ENCODE data around the gene FOXS1. TPM values are rescaled to one million over a fixed set of nuclear protein-coding genes. Genes with fewer than 3 reads are reported as not detected.
"Not testable (repeated sequence)": the region's sequence is repeated elsewhere in the genome, so short reads cannot be mapped to it uniquely, and the experiment has no call there.

The FOXS1 gene
- total and polyA plus RNA-seq, 2 experiments from 2014 or later, result 0.26 TPM; not detected in 1

DNA sequence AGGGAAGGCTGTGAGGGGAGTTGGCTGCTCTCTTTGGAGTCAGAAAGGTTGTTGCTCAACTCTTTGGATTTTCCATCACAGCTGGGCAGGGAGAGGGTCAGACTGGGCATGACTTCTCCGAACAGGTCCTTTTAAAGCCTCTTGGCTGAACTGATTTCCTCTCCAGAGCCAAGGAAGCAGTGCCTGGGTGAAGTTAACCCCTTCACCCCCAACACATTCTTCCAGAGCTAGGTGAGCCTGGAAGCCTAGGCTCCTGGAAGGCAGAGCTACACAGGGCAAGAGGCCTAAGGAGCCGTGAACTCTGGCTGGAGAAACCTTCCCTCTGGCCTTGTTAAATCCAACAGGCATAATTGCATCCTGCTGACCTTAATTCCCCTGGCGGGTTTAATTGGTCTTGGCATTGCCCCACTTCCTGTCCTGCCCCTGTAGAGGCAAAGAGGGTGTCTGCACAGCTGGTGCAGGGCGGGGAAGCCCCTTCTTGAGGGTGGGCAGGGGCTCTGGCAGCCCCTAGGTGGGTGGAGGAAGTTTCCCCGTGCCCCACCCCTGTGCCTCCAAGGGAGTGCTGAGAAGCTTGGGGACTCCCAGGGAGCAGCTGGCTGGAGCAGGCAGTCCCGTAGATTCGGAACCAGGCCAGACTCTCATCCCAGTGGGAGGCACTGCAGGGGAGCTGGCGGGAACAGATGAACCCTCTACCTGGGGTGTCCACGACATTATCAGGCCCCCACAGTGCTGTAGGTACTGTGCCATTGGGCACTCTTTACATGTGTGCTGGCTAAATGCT lies 29.8 kb downstream of the FOXS1 start (continued):
- TF ChIP-seq, protein P1, sequence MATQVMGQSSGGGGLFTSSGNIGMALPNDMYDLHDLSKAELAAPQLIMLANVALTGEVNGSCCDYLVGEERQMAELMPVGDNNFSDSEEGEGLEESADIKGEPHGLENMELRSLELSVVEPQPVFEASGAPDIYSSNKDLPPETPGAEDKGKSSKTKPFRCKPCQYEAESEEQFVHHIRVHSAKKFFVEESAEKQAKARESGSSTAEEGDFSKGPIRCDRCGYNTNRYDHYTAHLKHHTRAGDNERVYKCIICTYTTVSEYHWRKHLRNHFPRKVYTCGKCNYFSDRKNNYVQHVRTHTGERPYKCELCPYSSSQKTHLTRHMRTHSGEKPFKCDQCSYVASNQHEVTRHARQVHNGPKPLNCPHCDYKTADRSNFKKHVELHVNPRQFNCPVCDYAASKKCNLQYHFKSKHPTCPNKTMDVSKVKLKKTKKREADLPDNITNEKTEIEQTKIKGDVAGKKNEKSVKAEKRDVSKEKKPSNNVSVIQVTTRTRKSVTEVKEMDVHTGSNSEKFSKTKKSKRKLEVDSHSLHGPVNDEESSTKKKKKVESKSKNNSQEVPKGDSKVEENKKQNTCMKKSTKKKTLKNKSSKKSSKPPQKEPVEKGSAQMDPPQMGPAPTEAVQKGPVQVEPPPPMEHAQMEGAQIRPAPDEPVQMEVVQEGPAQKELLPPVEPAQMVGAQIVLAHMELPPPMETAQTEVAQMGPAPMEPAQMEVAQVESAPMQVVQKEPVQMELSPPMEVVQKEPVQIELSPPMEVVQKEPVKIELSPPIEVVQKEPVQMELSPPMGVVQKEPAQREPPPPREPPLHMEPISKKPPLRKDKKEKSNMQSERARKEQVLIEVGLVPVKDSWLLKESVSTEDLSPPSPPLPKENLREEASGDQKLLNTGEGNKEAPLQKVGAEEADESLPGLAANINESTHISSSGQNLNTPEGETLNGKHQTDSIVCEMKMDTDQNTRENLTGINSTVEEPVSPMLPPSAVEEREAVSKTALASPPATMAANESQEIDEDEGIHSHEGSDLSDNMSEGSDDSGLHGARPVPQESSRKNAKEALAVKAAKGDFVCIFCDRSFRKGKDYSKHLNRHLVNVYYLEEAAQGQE (IDR thresholded peaks at IDR 0.05; ENCODE audit: unreplicated experiment), result no peak
- TF ChIP-seq EZH2phosphoT487 (IDR thresholded peaks at IDR 0.05; ENCODE audit: unreplicated experiment) (no peak), NANOG (IDR thresholded peaks at IDR 0.05; ENCODE audit: borderline replicate concordance) (no peak), POLR2AphosphoS5 (IDR thresholded peaks at IDR 0.05; ENCODE audit: low read depth) (no peak), ZNF331 (CRISPR knock-in tag; IDR thresholded peaks at IDR 0.05; ENCODE audit: low read depth) (no peak)
- TF ChIP-seq, protein P2, sequence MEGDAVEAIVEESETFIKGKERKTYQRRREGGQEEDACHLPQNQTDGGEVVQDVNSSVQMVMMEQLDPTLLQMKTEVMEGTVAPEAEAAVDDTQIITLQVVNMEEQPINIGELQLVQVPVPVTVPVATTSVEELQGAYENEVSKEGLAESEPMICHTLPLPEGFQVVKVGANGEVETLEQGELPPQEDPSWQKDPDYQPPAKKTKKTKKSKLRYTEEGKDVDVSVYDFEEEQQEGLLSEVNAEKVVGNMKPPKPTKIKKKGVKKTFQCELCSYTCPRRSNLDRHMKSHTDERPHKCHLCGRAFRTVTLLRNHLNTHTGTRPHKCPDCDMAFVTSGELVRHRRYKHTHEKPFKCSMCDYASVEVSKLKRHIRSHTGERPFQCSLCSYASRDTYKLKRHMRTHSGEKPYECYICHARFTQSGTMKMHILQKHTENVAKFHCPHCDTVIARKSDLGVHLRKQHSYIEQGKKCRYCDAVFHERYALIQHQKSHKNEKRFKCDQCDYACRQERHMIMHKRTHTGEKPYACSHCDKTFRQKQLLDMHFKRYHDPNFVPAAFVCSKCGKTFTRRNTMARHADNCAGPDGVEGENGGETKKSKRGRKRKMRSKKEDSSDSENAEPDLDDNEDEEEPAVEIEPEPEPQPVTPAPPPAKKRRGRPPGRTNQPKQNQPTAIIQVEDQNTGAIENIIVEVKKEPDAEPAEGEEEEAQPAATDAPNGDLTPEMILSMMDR (conservative IDR thresholded peaks at IDR 0.05; ENCODE audit: low read depth in 2 of 2), result no peak

DNA sequence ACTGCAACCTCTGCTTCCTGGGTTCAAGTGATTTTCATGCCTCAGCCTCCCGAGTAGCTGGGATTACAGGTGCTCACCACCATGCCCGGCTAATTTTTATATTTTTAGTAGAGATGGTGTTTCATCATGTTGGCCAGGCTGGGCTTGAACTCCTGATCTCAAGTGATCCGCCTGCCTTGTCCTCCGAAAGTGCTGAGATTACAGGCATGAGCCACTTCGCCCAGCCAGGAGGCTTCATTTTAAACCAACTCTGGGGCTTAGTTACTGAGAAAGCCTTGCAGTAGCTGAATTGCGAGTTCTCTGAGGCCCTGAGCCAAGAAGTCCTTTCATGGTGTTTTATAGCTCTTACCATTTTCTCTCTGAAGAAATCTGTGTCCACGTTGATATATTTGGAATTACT lies 31.3 kb downstream of the FOXS1 start:
- not testable (repeated sequence) for H3K36me3 Mint-ChIP-seq (ENCODE audit: low read depth); H2AFZ ChIP-seq; DNase-seq (ENCODE audit: low spot score); H3K4me3 ChIP-seq; H3K9me2 ChIP-seq (ENCODE audit: insufficient read depth); H3K4me3 Mint-ChIP-seq; H3K27me3 ChIP-seq (ENCODE audit: insufficient read depth); H3K27ac ChIP-seq (ENCODE audit: low read depth); H3K36me3 ChIP-seq (ENCODE audit: insufficient read depth); H3K27ac Mint-ChIP-seq; H3K9me3 Mint-ChIP-seq; H3K79me2 ChIP-seq (replicated peaks; ENCODE audit: insufficient read depth); ATAC-seq; H3K4me1 Mint-ChIP-seq; H3K4me2 ChIP-seq; H3K27me3 Mint-ChIP-seq (ENCODE audit: insufficient read depth, low read depth, poor library complexity); H3K4me1 ChIP-seq (ENCODE audit: insufficient read depth); H4K20me1 ChIP-seq (replicated peaks; ENCODE audit: insufficient read depth); H3F3A ChIP-seq (replicated peaks; ENCODE audit: low read depth)

DNA sequence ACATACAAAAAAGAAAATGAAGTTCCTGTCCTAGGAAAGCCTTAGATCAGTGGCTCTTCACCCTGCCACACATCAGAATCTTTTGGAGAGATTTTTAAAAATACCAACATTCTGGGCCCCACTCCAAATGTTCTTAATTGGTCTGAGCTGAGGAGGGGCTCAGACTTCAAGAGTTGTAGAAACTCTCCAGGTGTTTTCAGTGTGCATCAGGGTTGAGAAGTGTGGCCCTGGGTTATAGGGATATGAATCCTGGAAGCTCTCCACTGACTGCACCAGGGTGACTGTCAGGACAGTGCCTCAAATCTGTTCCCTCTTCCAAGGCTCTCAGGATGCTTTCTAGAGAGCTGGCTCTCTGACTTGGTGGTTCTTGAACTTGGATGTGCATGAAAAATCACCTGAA lies 31.8 kb downstream of the FOXS1 start:
- no peak overlapping the region for H2AFZ ChIP-seq
- no peak for TF ChIP-seq JUNB (IDR thresholded peaks at IDR 0.05; ENCODE audit: unreplicated experiment)
- no peak for TF ChIP-seq EZH2phosphoT487 (IDR thresholded peaks at IDR 0.05; ENCODE audit: unreplicated experiment)
- TF ChIP-seq ZNF331 (CRISPR knock-in tag; IDR thresholded peaks at IDR 0.05; ENCODE audit: low read depth), result no peak
- TF ChIP-seq, protein P1 (IDR thresholded peaks at IDR 0.05; ENCODE audit: unreplicated experiment), result no peak
- no peak for TF ChIP-seq EZH2 (IDR thresholded peaks at IDR 0.05; ENCODE audit: low read depth, unreplicated experiment)
- no peak for TF ChIP-seq POLR2AphosphoS5 (IDR thresholded peaks at IDR 0.05; ENCODE audit: low read depth)

More for the DNA sequence above, 31.8 kb downstream of the FOXS1 start:
- H3K36me3 ChIP-seq (ENCODE audit: insufficient read depth), result no peaks in the 10 kb centered on the region
- no peaks in the 10 kb centered on the region for H3K9me2 ChIP-seq (ENCODE audit: insufficient read depth)
- H3K4me2 ChIP-seq, result no peak overlapping the region
- Mint-ChIP-seq H3K4me1 (peaks cover 9% of the 10 kb centered on the region), H3K4me3 (no peak overlapping the region), H3K27ac (no peak overlapping the region), H3K36me3 (ENCODE audit: low read depth) (no peaks in the 10 kb centered on the region), H3K27me3 (ENCODE audit: insufficient read depth, low read depth, poor library complexity) (peaks cover 8% of the 10 kb centered on the region), H3K9me3 (no peaks in the 10 kb centered on the region)
- H3K4me3 ChIP-seq, result no peak overlapping the region
- no peak for DNase-seq (ENCODE audit: low spot score)
- no peak overlapping the region for H3K27ac ChIP-seq (ENCODE audit: low read depth)
- peaks cover 7% of the 10 kb centered on the region for H4K20me1 ChIP-seq (replicated peaks; ENCODE audit: insufficient read depth)
- H3K79me2 ChIP-seq (replicated peaks; ENCODE audit: insufficient read depth), result no peaks in the 10 kb centered on the region
- peaks cover 8% of the 10 kb centered on the region; the same call in 1 of the 2 replicates for H3K4me1 ChIP-seq (ENCODE audit: insufficient read depth)
- ATAC-seq, result no peak
- H3K27me3 ChIP-seq (ENCODE audit: insufficient read depth), result no peaks in the 10 kb centered on the region
- H3F3A ChIP-seq (replicated peaks; ENCODE audit: low read depth), result 0 out of 2 replicates have a peak, but pooled peaks cover 6% of the 10 kb centered on the region
